HG03066 (cell line): Measurements from ENCODE around the gene ADARB2.

ENCODE experiments used
- ATAC-seq: cut with Tn5 transposase; IDR thresholded peaks from one replicate; pipeline ENCODE4 v1.9.1; 2021; ENCODE audit warnings: low read depth; ENCODE audit not compliant: unreplicated experiment

Gene ADARB2

GRCh38 chr10:1138529-1138928 lies 598.8 kb downstream of the ADARB2 start:
- ATAC-seq, result no peak

- no peak for ATAC-seq
These were observed 599.7 kb downstream of the ADARB2 start for GRCh38 chr10:1137499-1138163.

GRCh38 chr10:1136268-1136667 lies 601.1 kb downstream of the ADARB2 start:
- no peak for ATAC-seq

- no peak for ATAC-seq
These were observed 603.2 kb downstream of the ADARB2 start for GRCh38 chr10:1134156-1134555.

- ATAC-seq, result no peak
These were observed 603.8 kb downstream of the ADARB2 start for GRCh38 chr10:1133495-1134045.

- no peak for ATAC-seq
These were observed 604.7 kb downstream of the ADARB2 start for GRCh38 chr10:1132584-1132983.

- ATAC-seq, result no peak
These were observed 606.1 kb downstream of the ADARB2 start for GRCh38 chr10:1130995-1131790.

- no peak for ATAC-seq
These were observed 607.1 kb downstream of the ADARB2 start for GRCh38 chr10:1130226-1130625.

GRCh38 chr10:1128649-1129048 lies 608.7 kb downstream of the ADARB2 start:
- ATAC-seq, result no peak

GRCh38 chr10:1128115-1128514 lies 609.2 kb downstream of the ADARB2 start:
- no peak for ATAC-seq

GRCh38 chr10:1127629-1128028 lies 609.7 kb downstream of the ADARB2 start:
- ATAC-seq, result no peak
